ENCODE measurements around the gene FAM53B. TPM values are rescaled to one million over a fixed set of nuclear protein-coding genes. Genes with fewer than 3 reads are reported as not detected.
"Not testable (repeated sequence)": the region's sequence is repeated elsewhere in the genome, so short reads cannot be mapped to it uniquely, and the experiment has no call there.

FAM53B gene, protein sequence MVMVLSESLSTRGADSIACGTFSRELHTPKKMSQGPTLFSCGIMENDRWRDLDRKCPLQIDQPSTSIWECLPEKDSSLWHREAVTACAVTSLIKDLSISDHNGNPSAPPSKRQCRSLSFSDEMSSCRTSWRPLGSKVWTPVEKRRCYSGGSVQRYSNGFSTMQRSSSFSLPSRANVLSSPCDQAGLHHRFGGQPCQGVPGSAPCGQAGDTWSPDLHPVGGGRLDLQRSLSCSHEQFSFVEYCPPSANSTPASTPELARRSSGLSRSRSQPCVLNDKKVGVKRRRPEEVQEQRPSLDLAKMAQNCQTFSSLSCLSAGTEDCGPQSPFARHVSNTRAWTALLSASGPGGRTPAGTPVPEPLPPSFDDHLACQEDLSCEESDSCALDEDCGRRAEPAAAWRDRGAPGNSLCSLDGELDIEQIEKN
- 48.9 TPM for polyA plus RNA-seq

- Mint-ChIP-seq H3K27ac (peak within 1 kb of the TSS; percentile 96 to 98 (median 97)), H3K27me3 (no peaks in the 10 kb centered on the region), H3K9me3 (no peaks in the 10 kb centered on the region), H3K4me3 (peak within 1 kb of the TSS; percentile 94 to 100 (median 98)), H3K4me1 (peaks cover 30 to 45% (median 42%) of the 10 kb centered on the region in 3 donors), H3K36me3 (peaks cover 4% of the 10 kb centered on the region)
Observed at GRCh38 chr10:124744102-124745050, at the start of gene FAM53B. TSS of gene FAM53B (minus strand) at chr10:124744378. CDS start at chr10:124706713, 37,665 bp downstream.

GRCh38 chr10:124792998-124793352, 48.8 kb upstream of the FAM53B start:
- Mint-ChIP-seq H3K9me3 (no peaks in the 10 kb centered on the region), H3K36me3 (peaks cover 3% of the 10 kb centered on the region), H3K27me3 (no peaks in the 10 kb centered on the region), H3K27ac (peak overlapping the region in 1 of 3 donors; percentile 75), H3K4me3 (peak overlapping the region; percentile 88 to 98 (median 94)), H3K4me1 (peaks cover 3 to 17% (median 8%) of the 10 kb centered on the region in 3 donors)

DNA sequence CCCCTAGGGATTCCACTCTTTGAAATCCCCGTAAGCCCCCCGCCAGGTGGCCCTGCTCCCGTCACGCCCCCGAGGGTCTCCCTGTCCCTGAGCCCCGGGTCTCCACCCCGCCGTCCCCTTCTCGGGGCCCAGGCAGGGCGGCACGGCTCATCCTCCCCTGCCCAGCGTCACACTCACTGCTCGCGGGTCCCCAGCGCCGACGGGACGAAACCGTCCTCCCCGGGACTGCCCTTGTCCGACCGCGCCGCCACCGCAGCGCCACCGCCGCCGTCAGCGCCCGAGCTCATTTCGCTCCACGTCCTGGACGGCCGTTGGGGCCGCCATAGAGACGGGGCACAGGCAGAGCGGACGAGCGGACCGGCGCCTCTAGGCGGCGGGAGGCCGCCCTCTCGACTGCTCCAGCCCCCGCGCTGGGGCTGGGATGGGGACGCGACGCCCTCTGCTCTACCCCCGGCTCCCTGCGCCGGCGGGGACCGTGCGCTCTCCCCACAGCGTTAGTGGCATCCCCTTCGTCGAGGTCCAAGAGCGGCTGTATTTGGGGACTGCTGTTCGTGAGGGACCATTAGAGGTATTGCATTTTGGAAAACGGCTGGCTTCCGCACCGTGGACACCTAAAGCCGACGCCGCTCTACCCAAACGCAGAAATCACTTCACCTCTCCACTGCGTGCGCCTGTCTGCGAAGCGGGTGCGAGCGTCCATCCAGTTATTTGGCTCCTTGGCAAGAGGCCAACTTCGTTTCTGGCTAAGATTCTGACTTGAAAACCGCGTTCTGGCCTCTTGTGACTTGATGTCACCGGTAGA, 47.6 kb upstream of the FAM53B start, which contains the start of gene EEF1AKMT2:
Gene EEF1AKMT2, minus strand, starts transcription at position 341 of the 802 bp plus-strand sequence. Its CDS starts 54 bp downstream, at position 287.
- H3K4me3 Mint-ChIP-seq: peak within 1 kb of the TSS; percentile 94 to 98 (median 96)
- H3K9me3 Mint-ChIP-seq: no peaks in the 10 kb centered on the region
- H3K27me3 Mint-ChIP-seq: no peaks in the 10 kb centered on the region
- peaks cover 3% of the 10 kb centered on the region for H3K36me3 Mint-ChIP-seq
- peaks cover 3 to 17% (median 8%) of the 10 kb centered on the region in 3 donors for H3K4me1 Mint-ChIP-seq
- peak within 1 kb of the TSS; percentile 75 to 99 (median 96) for H3K27ac Mint-ChIP-seq

DNA sequence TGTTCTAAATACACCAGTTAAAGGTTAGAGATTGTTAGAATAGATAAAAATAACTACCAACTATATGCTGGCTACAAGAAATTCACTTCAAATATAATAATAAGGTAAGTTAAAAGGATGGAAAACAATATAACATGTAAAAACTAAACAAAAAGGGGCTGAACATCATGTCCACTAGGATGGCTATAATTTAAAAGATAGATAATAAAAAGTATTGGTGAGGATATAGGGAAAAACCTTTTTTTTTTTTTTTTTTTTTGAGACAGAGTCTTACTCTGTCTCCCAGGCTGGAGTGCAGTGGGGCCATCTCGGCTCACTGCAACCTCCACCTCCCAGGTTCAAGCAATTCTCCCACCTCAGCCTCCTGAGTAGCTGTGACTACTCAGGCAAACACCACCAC, 38.7 kb upstream of the FAM53B start:
- not testable (repeated sequence) for H3K4me1 Mint-ChIP-seq, H3K9me3 Mint-ChIP-seq, H3K27ac Mint-ChIP-seq, H3K4me3 Mint-ChIP-seq, H3K27me3 Mint-ChIP-seq, H3K36me3 Mint-ChIP-seq

DNA sequence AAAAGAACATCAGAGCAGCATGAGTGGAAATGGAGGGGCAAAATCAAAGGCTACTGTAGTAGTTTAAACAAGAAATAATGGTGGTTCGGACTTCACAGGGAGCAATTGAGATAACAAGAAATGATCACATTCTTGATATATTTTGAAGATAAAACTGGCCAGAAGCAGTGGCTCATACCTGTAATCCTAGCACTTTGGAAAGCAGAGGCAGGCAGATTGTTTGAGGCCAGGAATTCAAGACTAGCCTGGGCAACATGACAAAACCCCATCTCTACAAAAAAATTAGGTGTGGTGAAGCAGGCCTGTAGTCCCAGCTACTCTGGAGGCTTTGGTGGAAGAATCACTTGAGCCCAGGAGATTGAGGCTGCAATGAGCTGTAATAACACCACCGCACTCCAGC, 24.6 kb upstream of the FAM53B start:
- no peak overlapping the region for H3K4me3 Mint-ChIP-seq
- no peaks in the 10 kb centered on the region for H3K9me3 Mint-ChIP-seq
- no peaks in the 10 kb centered on the region for H3K27me3 Mint-ChIP-seq
- peaks cover 18% of the 10 kb centered on the region for H3K36me3 Mint-ChIP-seq
- peaks cover 0 to 2% (median 1%) of the 10 kb centered on the region in 3 donors for H3K4me1 Mint-ChIP-seq
- no peak overlapping the region for H3K27ac Mint-ChIP-seq

DNA sequence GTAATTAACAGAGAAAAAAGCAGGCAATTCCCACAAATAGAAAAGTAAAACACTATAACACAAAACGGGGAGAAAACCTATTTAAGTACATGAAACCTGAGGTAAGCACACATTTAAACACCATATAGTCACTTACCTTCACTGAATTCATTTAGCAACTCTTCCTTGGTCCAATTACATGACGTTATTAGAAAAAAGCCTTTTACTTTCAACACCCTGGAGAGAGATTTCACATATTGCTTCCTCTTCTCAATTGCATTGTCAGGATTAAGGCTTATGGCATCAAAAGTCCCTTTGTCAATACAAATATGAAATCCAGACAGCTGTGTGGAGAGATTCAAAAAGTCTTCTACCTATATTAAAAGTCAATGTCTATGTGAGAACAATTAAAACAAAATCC, 21.1 kb upstream of the FAM53B start:
- H3K27me3 Mint-ChIP-seq: no peaks in the 10 kb centered on the region
- no peak overlapping the region for H3K4me3 Mint-ChIP-seq
- H3K4me1 Mint-ChIP-seq: peaks cover 0 to 2% (median 0%) of the 10 kb centered on the region in 3 donors
- H3K9me3 Mint-ChIP-seq: no peaks in the 10 kb centered on the region
- peaks cover 9% of the 10 kb centered on the region for H3K36me3 Mint-ChIP-seq
- no peak overlapping the region for H3K27ac Mint-ChIP-seq

GRCh38 chr10:124763267-124763666, 19.1 kb upstream of the FAM53B start:
- no peaks in the 10 kb centered on the region for H3K4me1 Mint-ChIP-seq
- H3K9me3 Mint-ChIP-seq: no peaks in the 10 kb centered on the region
- no peak overlapping the region for H3K27ac Mint-ChIP-seq
- H3K36me3 Mint-ChIP-seq: peaks cover 6% of the 10 kb centered on the region
- no peaks in the 10 kb centered on the region for H3K27me3 Mint-ChIP-seq
- no peak overlapping the region for H3K4me3 Mint-ChIP-seq

GRCh38 chr10:124762281-124762680, 18.1 kb upstream of the FAM53B start:
- no peak overlapping the region for H3K4me3 Mint-ChIP-seq
- no peaks in the 10 kb centered on the region for H3K9me3 Mint-ChIP-seq
- H3K36me3 Mint-ChIP-seq: peaks cover 1% of the 10 kb centered on the region
- no peak overlapping the region for H3K27ac Mint-ChIP-seq
- H3K27me3 Mint-ChIP-seq: no peaks in the 10 kb centered on the region
- H3K4me1 Mint-ChIP-seq: no peaks in the 10 kb centered on the region

DNA sequence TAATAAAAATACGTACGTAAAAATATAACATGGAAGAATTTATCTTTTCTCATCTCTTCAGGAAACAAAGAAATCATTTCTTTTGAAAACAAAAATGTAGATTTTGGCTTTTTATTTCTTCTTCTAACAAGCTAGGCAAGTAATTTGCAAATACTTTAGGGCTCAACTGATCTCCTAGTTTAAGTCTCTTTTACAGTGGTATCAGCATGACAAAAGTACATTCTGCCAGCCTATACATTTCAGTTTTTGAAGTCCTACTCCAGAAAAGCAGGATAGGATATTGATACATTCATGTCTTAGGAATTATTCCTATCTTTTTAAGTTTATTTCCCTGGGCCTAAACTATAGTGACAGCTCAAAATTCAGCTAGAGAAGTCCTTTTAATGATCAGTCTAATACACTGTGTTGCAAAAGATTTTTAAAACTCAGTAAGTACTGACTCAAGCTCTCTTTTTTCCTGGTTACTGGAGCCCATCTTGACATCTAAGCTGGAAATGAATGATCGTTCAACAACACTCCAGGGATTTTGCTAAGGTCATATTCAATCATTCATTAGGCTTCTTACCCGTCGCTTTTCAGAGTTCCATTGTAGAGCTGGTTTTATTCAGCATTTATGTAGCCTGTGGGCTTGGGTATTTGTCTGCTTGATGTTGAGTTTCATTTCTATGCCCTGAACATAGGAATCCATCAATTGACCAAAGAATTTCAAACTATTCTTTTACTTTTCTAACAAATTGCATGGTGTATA, 12.2 kb upstream of the FAM53B start:
- Mint-ChIP-seq H3K36me3 (no peaks in the 10 kb centered on the region), H3K9me3 (no peaks in the 10 kb centered on the region), H3K27me3 (no peaks in the 10 kb centered on the region), H3K4me1 (peaks cover 0 to 5% (median 0%) of the 10 kb centered on the region in 3 donors), H3K27ac (no peak overlapping the region), H3K4me3 (no peak overlapping the region)

GRCh38 chr10:124755581-124755980, 11.4 kb upstream of the FAM53B start:
- Mint-ChIP-seq H3K27me3 (no peaks in the 10 kb centered on the region), H3K4me3 (peak overlapping the region in 1 of 4 donors; percentile 47), H3K4me1 (peaks cover 0 to 5% (median 0%) of the 10 kb centered on the region in 3 donors), H3K27ac (no peak overlapping the region), H3K36me3 (no peaks in the 10 kb centered on the region), H3K9me3 (no peaks in the 10 kb centered on the region)

- no peaks in the 10 kb centered on the region for H3K9me3 Mint-ChIP-seq
- no peak overlapping the region for H3K27ac Mint-ChIP-seq
- no peak overlapping the region for H3K4me3 Mint-ChIP-seq
- H3K27me3 Mint-ChIP-seq: no peaks in the 10 kb centered on the region
- H3K4me1 Mint-ChIP-seq: peaks cover 2 to 8% (median 4%) of the 10 kb centered on the region in 3 donors
- no peaks in the 10 kb centered on the region for H3K36me3 Mint-ChIP-seq
Observed at GRCh38 chr10:124754227-124754626, 10.0 kb upstream of the FAM53B start.

GRCh38 chr10:124748953-124749645, 4.9 kb upstream of the FAM53B start:
- Mint-ChIP-seq H3K27ac (peak overlapping the region; percentile 19 to 83 (median 29)), H3K4me3 (peak overlapping the region in 2 of 4 donors; percentile 5 to 73), H3K9me3 (no peaks in the 10 kb centered on the region), H3K36me3 (no peaks in the 10 kb centered on the region), H3K4me1 (peaks cover 13 to 21% (median 13%) of the 10 kb centered on the region in 3 donors), H3K27me3 (no peaks in the 10 kb centered on the region)

GRCh38 chr10:124748166-124748565, 4.0 kb upstream of the FAM53B start:
- Mint-ChIP-seq H3K4me1 (peaks cover 13 to 21% (median 13%) of the 10 kb centered on the region in 3 donors), H3K9me3 (no peaks in the 10 kb centered on the region), H3K27me3 (no peaks in the 10 kb centered on the region), H3K27ac (no peak overlapping the region), H3K36me3 (no peaks in the 10 kb centered on the region), H3K4me3 (no peak overlapping the region)
